ENCODE results near the gene GPI. TPM values are rescaled to one million over a fixed set of nuclear protein-coding genes. Genes with fewer than 3 reads are reported as not detected.

Gene GPI
- total RNA-seq, 1 donor from 2014 or later: 136 TPM

DNA sequence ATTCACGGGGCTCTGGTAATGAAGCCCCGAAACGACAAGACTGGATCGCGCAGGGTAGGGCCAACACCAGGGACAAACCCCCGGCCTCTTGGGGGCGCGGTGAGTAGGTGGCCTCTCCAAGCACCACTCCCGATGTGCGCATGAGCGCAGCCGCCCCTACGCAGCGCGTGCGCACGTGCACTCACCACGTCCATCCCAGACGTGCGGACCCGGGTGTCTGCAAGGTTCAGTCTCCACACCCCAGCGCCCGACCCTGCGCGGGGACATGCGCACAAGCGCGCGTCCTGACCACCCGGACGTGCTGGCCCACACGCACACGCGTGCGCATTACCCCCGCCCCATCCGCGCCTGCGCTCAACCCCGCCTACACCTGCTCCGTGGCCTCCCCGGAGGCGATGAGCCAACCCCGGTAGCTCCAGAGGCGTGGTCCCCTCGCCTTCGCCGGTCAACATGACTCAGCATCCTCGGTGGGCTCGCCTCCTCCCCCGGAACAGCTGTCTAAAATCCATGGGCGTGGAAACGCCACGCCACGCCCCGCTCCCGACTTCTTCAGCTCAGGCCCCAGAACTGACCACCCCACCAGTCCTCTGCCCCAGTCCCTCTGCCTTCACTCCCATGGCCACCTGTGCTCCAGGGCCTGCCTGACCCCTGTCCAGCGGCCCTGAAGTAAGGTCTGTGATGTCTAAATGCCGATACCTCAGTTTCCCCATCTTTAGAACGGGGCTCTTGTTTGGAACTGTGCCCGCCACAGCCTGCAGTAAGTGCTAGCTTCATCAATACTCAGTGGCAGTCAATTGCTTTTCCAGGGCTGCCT is 5.6 kb upstream of the GPI start:
- TF ChIP-seq, protein P1, sequence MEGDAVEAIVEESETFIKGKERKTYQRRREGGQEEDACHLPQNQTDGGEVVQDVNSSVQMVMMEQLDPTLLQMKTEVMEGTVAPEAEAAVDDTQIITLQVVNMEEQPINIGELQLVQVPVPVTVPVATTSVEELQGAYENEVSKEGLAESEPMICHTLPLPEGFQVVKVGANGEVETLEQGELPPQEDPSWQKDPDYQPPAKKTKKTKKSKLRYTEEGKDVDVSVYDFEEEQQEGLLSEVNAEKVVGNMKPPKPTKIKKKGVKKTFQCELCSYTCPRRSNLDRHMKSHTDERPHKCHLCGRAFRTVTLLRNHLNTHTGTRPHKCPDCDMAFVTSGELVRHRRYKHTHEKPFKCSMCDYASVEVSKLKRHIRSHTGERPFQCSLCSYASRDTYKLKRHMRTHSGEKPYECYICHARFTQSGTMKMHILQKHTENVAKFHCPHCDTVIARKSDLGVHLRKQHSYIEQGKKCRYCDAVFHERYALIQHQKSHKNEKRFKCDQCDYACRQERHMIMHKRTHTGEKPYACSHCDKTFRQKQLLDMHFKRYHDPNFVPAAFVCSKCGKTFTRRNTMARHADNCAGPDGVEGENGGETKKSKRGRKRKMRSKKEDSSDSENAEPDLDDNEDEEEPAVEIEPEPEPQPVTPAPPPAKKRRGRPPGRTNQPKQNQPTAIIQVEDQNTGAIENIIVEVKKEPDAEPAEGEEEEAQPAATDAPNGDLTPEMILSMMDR (IDR thresholded peaks at IDR 0.05): peak; percentile 60
- peak; percentile 98 for ATAC-seq
- H3K9me3 ChIP-seq: no peaks in the 10 kb centered on the region
- DNase-seq: peak; percentile 98
- H3K36me3 ChIP-seq: peaks cover 15% of the 10 kb centered on the region
- H3K27me3 ChIP-seq (ENCODE audit: low read depth): no peaks in the 10 kb centered on the region
- H3K4me3 ChIP-seq: peak overlapping the region; percentile 53
- intact Hi-C loops (cut with DNase I): no loop called here
- H3K27ac ChIP-seq: peak overlapping the region; percentile 79
- peaks cover 8% of the 10 kb centered on the region for H3K4me1 ChIP-seq

DNA sequence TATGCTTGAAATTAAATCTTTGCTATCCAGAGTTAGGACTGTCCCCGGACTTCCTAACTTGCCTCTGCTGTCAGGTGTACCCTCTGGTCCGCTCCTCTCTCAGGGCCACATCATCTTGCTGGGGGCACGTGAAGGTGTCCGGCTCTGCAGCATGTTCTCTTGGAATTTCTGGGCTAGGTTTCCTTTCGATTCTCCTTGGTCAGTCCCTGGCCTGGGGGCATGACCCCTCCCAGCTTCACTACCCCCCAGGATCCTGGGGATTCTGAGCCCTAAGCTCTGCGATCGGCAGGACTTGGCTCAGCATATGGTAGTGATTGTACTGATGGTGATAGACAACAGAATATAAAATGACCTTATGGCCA is 5.1 kb upstream of the GPI start:
- TF ChIP-seq, protein P1 (IDR thresholded peaks at IDR 0.05): no peak
- H3K27me3 ChIP-seq (ENCODE audit: low read depth): no peaks in the 10 kb centered on the region
- H3K36me3 ChIP-seq: peaks cover 9% of the 10 kb centered on the region
- ATAC-seq: no peak
- no peak for DNase-seq
- peaks cover 13% of the 10 kb centered on the region for H3K4me1 ChIP-seq
- H3K9me3 ChIP-seq: no peaks in the 10 kb centered on the region
- peak overlapping the region; percentile 53 for H3K4me3 ChIP-seq
- intact Hi-C loops (cut with DNase I): no loop called here
- peak overlapping the region; percentile 79 for H3K27ac ChIP-seq

DNA sequence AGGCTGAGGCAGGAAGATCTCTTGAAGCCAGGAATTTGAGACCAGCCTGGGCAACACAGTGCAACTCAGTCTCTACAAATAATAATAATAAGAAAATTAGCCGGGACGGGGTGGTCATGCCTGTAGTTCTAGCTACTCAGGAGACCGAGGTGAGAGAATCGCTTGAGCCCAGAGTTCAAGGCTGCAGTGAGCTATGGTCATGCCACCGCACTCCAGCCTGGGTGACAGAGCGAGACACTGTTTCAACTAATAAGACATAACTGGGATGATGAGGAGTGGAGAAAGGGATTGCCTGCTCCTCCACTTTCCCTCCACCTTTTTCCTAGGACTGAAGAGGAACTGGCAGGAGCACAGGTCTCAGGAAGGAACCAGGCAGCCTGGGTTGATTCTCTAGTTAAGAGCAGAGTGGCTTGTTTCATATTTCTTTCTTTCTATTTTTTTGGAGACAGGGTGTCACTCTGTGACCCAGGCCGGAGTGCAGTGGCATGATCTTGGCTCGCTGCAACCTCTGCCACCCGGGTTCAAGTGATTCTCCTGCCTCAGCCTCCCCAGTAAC is 4.6 kb upstream of the GPI start:
- no peak for ATAC-seq
- peaks cover 13% of the 10 kb centered on the region for H3K4me1 ChIP-seq
- no peak overlapping the region for H3K27ac ChIP-seq
- TF ChIP-seq, protein P1 (IDR thresholded peaks at IDR 0.05): no peak
- no peaks in the 10 kb centered on the region for H3K9me3 ChIP-seq
- H3K27me3 ChIP-seq (ENCODE audit: low read depth): no peaks in the 10 kb centered on the region
- DNase-seq: no peak
- no peak overlapping the region for H3K4me3 ChIP-seq
- intact Hi-C loops (cut with DNase I): no loop called here
- peaks cover 4% of the 10 kb centered on the region for H3K36me3 ChIP-seq

DNA sequence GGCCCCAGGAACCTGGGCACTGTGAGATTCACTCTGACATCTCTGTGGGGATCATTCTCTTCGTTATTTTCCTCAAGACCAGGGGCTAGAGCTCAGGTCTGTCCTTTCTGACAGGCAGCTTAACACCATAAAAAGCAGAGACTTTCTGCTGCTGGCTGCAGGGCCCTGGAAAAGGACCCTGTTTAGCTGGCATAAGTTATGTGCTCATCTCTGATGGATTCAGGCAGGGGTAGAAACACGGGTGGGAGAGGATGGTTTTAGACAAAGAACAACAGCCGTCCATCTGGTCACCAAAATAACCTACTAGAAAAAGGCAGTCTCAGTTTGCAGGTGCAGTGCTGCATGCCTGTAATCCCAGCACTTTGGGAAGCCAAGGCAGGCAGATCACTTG is 2.3 kb upstream of the GPI start:
- Histone ChIP-seq H3K27ac (no peak overlapping the region), H3K27me3 (ENCODE audit: low read depth) (no peaks in the 10 kb centered on the region), H3K9me3 (no peaks in the 10 kb centered on the region), H3K4me1 (peaks cover 33% of the 10 kb centered on the region), H3K36me3 (peaks cover 11% of the 10 kb centered on the region), H3K4me3 (no peak overlapping the region)
- intact Hi-C loops (cut with DNase I): no loop called here
- ATAC-seq: no peak
- TF ChIP-seq, protein P1 (IDR thresholded peaks at IDR 0.05): no peak
- DNase-seq: no peak

DNA sequence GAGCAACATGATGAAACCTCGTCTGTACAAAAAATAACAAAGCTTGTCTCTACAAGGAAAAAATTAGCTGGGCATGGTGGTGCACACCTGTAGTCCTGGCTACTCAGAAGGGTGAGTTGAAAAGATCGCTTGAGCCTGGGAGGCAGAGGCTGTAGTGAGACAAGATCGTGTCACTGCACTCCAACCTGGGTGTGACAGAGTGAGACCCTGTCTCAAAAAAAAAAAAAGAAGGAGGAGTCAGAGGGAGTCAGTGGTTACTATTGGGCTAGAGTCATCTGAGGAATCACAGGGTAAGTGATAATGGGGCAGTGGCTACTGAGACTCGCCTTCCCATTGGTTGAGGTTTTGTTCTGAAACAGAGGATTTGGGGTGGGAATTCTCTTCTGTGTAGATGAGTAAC is 1.9 kb upstream of the GPI start:
- DNase-seq: no peak
- no peak for ATAC-seq
- no peak overlapping the region for H3K27ac ChIP-seq
- no peaks in the 10 kb centered on the region for H3K27me3 ChIP-seq (ENCODE audit: low read depth)
- intact Hi-C loops (cut with DNase I): no loop called here
- peaks cover 15% of the 10 kb centered on the region for H3K36me3 ChIP-seq
- TF ChIP-seq, protein P1 (IDR thresholded peaks at IDR 0.05): no peak
- no peaks in the 10 kb centered on the region for H3K9me3 ChIP-seq
- no peak overlapping the region for H3K4me3 ChIP-seq
- H3K4me1 ChIP-seq: peaks cover 33% of the 10 kb centered on the region
